NCI-H1694 treated with DMSO at 0.1 percent for 48 hours (cell line): ENCODE results near the gene CTNNA3.

Experiments
- DNase-seq: peaks from one replicate; lab custom pipeline; 2025; lab: John Stamatoyannopoulos, UW

Gene CTNNA3

DNA sequence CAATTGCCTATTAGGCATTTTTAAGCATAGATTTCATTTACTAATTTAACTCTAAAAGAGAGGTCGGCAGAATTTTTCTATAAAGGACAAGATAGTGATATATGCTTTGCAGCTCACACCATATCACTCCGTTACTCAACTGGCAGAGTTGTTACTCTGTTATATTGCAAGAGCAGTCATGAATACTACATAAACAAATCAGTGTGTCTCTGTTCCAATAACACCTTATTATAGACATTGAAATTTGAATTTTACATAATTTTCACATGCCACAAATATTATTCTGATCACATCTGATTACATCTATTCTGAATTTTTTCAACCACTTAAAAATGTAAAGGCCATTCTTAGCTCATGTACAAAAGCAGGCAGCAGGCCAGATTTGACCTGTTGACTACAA, 1624.1 kb downstream of the CTNNA3 start:
- DNase-seq = no peak

DNA sequence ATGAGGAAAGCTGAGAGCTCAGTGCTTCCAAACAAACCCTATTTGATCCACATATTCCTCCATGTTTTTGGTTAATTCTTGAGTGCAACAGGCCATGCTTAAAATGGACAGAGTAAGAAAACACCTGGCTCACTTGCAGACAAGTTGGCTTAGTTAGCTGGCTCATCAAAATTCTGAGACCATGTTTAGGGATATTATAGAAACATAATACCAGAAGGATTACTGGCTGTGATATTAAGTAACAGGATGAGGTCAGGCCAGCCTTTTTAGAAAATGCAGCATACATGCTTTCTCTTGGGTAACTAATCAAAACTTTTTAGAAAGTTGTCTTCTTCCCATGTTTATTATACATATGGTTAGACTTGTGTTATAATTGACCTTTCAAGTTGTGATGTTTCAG, 1637.4 kb downstream of the CTNNA3 start:
- no peak for DNase-seq

DNA sequence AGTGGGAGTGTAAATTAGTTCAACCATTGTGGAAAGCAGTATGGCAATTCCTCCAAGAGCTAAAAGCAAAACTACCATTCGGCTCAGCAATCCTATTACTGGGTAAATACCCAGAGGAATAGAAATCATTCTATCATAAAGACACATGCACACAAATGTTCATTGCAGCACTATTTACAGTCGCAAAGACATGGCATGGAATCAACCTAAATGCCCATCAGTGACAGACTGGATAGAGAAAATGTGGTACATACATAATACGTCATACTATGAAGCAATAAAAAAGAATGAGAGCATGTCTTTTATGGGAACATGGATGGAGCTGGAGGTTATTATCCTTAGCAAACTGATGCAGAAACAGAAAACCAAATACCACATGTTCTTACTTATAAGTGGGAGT, 1646.7 kb downstream of the CTNNA3 start:
- DNase-seq = no peak

DNA sequence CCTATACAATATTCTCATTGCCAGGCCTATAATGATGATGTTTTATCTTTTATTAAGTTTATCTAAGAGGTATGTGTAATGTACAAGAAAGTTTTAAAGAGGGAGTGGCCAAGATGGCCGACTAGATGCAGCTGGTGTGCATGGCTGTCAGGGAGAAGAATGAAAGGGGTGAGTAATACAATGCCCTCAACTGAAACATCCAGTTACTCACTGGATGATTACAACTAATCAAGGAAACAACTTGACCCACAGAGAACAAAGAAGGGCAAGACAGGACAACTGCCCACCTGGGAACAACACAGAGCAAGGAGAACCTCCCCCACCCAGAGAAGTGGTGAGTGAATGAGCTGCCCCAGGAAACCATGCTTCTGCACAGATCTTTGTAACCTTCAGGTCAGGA, 1650.1 kb downstream of the CTNNA3 start:
- no peak for DNase-seq

DNA sequence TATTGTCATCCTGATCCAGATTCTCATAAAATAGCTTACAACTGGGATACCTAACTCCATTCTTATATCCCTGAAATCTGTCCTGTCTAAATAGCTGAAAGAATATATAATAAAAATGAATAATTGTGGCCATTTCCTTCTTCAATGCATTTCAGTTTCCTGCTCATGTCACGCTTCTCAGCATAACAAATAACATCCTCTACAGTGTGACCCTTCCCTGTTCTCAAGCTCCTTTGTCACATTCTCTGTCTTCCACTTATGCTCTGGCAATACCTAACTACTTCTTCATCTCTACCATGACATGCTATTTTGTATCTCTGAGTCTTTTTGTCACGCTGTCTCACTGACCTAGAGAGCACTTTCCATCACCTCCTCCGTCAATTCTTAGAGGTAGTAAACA, 1654.2 kb downstream of the CTNNA3 start:
- no peak for DNase-seq

DNA sequence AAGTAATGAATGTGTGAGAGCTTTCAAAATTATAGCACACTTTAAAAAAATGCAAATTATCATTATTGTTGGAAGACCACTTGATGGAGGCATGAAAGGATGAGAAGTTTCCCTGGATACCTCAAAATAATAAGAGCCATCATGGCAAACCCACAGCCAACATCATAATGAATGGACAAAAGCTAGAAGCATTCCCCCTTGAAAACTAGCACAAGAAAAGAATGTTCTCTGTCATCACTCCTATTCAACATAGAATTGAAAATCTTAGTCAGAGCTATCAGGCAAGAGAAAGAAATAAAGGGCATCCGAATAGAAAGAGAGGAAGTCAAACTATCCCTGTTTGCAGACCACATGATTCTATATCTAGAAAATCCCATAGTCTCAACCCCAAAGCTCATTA, 1657.4 kb downstream of the CTNNA3 start:
- DNase-seq = no peak

DNA sequence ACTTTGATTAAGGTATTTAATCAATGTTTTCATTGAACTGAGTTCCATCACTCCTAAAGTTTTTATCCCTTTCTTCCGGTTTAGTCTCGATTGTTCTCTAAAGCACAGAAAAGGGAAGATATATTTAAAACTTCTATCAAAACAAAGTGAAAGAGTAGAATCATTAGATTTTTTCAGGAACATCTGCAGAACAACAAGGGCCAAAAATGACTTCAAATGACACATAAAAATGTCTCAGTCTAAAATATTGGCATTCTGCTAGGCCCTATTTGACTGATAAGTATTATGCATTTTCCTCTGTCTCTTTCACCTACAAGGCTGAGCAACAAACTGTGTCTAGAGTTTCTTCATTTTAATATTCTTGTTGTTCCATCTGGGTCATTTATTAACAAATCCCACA, 1669.7 kb downstream of the CTNNA3 start:
- no peak for DNase-seq

DNA sequence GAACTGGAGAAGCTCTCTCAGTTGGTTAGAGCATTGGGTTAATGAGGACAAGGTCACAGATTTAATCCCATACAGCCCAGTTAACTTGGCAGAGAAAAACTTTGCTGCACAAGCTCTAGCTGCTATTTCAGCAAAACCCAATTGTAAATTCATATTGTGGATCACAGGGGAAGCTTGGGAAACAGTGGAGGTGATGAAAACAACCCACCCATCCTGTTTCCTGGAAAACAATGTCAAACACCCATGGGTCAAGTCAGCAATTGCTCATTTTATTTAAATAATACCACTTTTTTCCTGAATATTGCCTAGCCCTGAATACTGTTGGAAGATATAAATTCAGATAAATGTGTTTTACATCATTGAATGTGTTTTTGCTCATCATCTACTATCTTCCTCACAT, 1670.8 kb downstream of the CTNNA3 start:
- DNase-seq = no peak

DNA sequence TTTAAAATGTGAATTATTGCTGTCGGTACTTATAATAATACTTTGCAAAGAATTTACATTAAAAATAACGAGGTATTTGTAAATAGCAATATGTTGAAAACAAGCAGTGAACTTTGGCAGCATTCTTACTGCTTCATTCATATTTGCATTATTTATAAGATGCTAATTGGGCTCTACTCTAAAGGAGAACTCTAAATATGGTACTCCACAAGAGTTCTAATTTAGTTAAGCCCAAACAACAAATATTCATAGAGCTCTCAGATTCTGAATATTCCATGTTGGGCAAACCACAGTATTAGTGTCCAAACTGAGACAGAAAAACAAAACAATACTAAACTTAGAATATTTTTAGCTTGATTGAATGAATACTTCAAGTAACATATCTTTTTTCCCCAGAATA, 1674.6 kb downstream of the CTNNA3 start:
- no peak for DNase-seq

DNA sequence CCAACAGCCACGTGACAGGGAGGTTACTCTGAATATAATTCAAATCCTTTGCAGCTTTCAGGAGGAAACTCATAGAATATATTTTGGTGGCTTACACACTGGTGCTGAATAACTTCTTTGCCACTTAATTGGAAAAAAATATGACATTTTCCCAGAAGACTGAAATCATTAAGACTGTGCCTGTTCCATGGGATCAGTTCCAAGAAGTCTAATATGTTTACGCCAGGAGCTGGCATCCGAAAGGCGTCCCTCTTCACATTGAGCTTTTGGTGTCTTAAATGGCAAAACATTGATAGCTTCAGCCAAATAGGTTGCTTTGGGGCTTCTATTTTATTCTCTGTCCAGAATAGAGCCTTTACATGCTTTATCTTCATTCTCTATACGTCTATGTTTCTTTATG, 1687.8 kb downstream of the CTNNA3 start:
- no peak for DNase-seq

DNA sequence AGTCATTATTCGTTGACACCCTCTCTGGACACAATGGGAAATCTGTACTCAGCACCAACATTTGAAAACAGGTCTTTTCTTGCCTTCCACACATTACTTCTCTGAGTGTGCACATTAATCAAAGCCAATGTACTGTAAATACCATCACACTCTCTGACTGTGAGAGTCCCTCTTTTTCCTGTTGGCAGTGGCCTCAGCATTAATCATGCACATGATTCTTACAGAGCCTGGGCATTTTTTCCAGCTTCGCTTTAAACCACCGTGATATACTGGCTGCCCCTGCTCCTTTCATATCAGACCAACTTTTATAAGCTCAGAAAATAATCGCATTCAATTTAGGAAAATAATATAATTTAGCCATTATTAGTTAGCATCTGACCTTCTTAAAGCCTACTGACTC, 1689.6 kb downstream of the CTNNA3 start:
- no peak for DNase-seq

DNA sequence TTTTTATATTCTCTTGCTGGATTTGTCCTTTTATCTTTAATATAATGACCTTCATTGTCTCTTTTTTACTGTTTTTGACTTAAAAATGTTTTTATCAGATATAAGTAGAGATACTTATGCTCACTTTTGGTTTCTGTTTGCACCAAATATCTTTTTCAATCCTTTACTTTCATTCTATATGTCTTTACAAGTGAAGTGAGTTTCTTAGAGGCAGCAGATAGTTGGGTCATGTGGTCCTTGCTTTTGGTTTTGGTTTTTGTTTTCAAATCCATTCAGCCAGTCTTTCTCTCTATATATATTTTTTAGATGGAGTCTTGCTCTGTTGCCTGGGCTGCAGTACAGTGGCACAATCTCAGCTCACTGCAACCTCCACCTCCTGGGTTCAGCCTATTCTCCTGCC, 1702.5 kb downstream of the CTNNA3 start:
- no peak for DNase-seq

DNA sequence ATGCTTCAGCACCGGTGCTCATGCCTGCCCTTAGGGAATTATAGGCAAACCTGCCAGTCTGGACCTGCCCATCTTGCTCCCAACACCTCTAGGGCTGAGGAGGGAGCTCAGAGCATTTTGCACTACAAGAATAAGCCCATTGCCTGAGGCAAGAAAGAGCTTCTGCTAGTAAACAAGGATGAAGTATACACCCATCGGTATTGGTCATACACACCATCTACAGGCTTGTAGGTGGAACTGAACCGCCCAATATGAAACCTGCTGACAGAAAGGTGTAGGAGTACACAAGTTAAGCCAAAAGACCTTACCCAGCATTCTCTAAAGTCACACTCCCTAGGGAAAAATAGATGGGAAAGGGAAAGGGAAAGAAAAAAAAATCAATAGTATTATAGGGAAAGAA, 1727.1 kb downstream of the CTNNA3 start:
- no peak for DNase-seq

DNA sequence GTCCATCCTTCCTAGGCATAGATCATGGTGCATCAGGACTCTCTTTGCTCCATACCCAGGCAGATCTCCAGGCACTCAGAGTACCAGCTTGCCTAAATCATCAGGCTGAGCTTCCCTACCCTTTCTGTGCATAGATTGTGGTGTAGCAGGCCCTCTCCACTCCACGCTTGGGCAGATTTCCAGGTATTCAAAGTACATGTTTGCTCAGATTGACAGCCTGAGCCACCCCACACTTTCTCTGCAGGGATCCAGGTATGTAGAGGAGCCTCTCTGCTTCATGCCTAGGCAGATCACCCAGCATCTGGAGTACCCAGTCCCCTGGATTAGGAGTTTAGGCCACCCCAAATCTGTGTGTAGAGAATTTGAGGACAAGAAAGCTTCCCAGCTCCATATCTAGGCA, 1727.6 kb downstream of the CTNNA3 start:
- DNase-seq = no peak

DNA sequence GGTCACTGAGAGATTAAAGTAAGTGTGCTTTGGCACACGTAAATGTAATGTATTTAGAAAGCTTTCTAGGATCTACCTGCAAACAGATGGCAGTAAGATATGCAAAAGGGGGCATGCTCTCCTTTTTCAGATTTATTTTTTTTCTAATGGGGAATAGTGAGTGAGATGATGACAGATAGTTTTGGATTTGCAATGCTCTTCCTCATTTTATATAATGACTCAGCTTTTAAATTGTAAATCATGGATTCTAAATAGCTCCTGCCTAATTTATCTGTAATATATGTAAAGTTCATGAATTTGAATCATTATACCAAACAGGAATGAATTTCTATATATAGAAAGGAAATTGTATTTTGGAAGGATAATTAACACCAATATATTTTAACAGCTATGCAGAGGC, 1731.8 kb downstream of the CTNNA3 start:
- no peak for DNase-seq

DNA sequence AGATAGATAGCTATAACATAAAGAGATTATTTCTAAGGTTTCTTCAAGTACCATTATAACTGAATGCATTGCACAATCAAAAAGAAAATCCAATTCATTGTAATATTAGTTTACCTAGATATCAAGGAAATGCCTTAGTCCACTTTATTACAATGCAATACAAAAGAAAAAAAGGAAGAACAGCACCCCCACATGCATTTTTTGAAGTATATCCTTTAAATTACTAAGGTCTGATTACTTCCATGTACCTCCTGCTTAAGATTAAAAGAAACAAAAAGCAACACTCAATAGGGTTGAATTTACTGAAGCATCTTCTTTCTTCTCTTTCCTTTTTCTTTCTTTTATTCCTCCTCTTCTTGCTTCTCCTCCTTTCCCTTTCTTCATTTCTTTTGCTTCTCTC, 1743.9 kb downstream of the CTNNA3 start:
- no peak for DNase-seq

DNA sequence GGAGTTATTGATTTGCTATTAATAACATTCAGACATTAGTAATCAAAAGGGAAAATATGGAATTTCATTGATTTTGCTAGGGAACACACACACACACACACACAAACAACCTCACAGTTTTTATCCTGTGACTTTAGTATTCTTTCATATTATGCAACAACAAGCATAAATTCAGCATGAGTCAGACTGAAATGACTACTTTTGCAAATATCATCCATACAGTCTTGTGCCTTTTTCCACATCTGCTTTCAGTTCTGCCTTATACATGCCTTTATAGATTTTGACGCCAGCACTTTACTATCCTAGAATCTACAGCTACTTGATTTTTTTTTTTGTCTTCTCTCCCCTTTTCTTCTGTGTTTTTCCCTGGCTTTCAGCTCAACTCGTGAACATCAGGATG, 1745.9 kb downstream of the CTNNA3 start:
- DNase-seq = no peak

DNA sequence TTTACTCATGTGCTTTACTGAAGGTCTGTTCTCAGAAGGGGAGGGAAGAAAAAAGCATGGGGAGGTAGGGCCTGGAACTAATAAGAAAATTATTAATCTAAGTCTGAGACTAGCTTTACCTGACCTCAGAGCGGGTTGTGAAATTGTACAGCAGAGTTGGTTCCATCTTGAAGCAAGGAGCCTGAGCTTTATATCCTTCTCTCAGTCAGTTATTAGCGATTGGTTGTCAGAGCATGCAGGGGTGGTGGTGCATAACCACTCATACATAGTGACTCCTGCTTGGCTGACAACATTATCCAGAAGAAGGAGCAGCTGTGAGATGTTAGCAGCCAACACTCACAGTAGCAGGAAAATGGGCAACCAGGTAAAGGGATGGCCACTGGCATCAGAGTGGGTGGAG, 1746.5 kb downstream of the CTNNA3 start:
- DNase-seq = no peak

DNA sequence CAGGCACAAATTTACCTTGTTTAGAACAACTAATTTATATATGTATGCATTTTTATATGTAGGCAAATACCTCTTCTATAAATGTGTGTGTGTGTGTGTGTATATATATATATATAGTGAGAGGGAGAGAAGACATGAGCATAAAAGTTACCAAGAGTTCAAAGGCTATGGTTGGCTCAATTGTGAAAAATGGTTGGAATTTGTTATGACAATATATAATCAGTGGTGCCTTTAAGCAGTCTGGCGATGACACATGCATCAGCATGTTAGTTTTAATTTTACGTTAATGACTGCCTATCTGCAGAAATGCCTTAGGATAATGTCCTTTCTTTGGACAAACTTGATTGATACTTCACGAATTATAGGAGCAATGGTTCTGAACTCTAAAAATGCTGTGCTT, 1750.9 kb downstream of the CTNNA3 start:
- DNase-seq = no peak

DNA sequence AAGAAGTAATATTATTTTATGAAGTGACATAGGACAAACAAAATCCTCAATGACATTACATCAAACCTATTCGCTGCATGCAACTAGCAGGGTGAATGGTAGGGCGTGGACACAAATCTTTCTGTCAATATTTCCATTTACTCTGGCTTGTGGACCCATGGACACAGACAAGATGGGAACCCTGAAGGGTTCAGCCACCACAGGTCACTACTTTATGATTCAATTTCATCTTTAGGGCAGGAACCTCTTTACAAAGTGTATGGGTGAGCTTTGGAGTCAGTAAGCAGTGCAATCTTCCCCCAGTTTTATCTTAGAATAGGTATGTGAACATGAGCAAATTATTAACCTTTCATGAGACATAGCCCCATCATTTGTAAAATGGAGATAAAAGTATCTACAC, 1752.5 kb downstream of the CTNNA3 start:
- no peak for DNase-seq

DNA sequence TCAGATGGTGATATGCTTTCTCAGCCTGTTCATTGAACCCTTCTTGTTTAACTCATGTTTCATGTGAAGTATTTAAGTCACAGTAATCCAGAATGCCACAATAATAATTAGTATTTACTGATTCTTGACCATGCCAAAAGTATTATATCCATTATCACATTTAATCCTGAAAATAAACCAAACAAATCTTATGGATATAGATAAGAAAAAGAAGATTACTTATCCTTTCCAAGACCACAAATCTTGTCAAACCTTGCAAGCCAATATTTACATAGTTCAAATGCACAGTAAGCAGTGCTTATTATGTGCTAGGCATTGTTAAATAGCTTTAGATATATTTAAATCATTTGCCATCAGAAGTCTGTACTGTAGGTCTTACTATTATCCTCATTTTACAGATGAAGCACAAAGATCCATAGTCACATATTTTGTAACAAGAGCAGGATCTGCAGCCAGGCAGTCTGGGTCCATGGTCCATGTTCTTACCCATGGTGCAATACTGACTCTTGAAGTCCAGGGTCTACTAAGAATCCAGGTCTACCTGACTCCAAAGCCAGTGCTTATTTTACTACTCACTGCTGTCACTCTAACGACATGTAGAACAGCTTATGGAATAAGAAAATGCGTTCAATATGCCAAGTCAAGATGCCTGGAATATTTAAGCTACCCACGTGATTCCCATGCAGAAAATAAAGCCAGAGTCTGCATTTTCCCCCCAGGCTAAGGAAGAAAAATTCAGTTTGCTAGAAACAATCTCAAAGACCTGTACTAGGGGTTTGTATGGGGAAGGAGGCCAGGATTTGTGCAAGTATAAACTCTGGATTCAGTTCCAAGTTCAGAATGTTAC, 1755.0 kb downstream of the CTNNA3 start:
- DNase-seq = no peak

DNA sequence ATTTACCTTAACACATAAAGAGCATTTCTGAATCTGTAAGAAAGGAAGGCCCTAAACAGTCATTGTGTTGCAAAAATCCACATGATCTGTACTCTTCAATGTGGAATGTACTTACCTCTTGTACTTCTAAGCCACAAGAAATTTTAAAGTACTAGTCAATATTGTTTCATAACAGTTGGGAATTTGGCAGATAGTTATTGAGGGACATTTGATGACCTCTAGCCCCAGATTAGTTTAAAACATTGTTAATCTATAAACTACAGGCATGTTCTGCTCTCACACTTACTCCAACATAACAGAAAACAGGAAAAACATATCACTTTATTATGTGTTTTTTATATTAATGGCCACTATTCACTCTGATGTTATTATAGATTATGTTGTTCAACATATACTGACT, 1755.9 kb downstream of the CTNNA3 start:
- DNase-seq = no peak

DNA sequence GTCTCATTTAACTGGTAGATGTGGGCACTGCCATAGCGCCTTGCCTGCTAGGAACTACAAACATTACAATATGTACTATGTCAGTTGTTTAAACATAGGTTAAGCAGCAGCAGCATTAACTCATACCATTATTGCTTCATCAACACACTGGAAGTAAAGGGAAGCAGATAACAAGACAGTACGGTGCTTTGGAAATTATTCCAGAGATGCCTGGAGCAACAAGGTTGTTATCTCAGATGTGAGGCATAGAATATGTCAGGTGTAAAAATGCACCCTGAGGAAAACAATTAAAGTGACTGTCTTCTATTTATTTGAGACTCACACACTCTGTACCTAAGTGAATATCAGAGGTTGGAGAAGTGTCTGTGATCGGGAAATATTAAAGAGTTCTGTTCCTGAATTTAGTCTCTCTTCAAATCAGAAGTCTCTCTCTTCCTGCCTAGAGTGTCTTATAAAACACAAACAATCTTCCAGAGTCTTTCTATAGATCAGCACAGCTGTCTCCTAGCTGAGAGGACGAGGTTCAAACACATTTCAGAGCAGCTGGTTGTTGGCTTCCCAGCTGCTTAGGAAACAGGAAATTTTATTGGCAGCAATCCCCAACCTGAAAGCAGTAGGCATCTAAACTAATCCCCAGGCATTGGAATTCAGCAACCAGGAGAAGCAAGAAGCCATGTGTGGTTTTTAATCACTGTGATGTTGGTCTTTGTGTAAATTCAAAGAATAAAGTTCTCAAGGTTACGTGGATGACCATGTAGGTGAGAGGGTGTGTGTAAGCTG, 1764.5 kb downstream of the CTNNA3 start:
- no peak for DNase-seq
